Measurements from ENCODE around the gene PMEPA1.

The PMEPA1 gene

DNA sequence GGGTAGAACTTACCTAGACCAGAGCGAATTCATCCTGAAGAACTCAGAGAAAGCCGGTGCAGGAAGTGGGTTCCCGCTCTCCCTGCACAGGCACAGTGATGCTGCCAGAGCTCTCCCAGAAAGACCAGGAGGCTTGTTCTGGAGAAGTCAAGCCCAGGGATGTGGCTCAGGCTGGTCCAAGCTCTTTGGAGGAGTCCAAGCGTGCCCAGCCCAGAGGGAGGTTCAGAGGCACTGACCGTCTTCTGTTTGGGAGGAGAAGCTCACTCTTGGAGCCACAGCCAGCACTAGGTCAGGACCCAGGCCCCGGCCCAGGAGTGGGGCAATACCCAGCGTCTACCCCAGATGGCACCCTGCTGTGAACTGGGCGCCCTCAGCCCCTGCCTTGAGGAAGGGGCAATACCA lies 1.5 kb upstream of the PMEPA1 start:
- DNase-seq = no peak

DNA sequence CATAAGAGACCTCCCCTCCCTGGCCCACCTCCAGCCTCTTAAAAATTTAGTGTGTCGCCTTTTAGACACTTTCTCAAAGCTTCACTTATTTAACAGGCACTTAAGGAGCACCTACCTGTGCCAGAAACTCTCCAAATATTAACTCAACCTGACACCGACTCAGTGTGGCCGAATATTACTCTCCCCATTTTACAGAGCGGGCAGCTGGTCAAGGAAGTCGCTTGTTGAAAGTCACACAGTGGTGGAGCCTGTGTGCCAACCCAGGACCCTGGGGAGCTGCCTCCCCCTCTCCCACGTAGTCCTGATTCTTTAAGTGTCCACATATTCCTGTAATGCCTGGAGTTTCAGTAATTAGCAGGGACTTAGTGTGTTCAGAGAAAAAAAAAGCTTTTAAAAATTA lies 1.0 kb upstream of the PMEPA1 start:
- no peak for DNase-seq

DNA sequence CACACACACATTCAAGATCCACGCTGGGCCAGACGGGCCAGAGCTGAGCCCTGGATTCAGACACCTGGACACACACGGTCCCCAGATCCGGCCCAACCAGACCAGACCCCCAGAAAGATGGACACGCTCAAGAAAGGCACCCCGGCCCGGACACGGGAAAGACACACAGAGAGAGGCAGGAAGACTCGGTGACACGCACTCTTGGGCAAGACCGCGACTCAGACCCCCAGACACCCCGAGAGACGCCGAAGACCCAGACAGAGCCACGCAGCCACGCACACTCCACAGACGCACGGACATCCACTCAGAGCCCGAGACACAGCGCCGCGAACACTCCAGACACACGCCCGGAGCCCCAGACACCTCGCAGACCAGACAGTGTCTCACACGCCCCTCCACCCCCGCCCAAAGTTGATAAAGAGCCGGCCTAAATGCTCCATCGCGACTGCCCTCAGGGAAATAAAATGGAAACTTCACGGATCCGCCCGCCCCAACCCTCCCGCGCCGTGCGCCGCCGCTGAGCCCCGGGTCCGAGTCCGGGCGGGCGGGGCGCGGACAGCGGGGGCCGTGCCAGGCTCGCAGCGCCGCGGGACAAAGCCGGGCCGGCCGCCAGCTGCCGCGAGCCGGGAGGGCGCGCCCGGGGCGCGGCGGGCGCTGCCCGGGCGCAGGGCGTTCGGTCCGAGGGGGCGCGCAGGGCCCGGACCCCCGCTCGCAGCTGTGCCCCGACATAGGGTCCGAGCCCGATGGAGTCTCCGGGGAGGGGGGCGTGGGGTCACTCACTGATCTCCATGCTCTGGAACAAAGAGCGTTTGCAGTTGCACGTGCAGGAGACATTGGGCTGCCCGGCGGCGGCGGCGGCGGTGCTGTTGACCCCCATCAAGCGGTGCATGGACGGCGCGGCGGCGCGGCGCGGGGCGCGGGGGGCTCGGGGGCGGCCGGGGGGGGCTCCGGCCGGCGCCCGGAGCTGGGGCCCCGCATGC lies 831 bp downstream of the PMEPA1 start:
- peak; percentile 48 for DNase-seq

DNA sequence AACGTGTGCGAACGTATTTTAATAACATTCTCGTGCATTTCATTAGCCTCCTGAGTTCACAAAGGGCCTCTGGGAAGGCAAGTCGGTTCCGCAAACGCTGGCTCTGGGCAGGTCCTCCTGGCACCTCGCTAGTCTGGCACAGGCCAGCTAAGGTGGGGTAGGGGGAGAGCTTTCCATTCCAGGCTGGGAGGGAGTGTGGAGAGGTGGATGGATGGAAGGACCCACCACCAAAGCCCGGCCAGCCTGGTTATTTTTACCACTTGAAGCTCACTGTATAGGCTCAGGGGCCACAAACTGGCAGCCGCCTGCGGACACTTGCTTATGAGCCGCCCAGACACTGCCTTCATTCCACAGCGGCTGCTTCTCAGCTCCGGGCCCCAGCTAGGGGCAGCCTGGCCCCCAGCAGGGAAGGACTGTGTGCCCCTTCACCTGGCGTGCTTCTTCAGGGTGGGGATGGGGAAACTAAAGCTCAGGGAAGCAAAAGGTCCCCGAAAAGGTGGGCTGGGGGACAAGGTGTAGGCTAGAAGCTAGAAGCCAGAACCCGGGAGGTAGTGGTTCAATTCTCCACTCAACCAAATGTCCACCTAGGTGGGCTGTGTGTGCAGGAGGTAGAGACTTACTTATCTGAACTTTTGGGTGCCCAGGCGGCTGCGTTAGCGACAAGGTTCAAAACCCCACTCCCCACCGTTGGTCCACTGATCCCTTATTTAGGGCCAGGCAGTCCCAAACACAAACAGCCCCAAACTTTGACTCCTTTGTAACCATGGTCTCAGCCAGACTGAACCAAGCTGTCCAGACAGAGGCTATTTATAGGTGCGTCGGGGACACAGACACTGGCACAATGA lies 1.7 kb downstream of the PMEPA1 start:
- DNase-seq = no peak

DNA sequence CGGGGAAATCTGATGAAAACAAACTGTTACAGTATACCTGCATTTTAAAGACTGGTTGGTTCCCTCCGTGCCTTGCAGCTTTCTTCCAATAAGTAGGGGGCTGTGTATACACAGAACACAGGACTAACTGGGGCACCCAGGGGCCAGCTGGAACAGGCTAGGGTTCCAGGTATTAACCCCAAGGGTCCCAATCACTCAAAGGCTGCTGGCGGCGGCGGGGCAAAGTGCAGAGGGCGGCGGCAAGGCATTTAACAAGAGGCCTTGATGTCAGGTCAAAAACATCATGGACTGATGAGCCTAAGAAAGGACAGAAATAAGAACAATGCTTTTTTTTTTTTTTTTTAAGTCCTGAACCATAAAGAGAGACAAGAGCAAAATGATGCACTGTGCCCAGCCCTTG lies 2.5 kb downstream of the PMEPA1 start:
- no peak for DNase-seq

DNA sequence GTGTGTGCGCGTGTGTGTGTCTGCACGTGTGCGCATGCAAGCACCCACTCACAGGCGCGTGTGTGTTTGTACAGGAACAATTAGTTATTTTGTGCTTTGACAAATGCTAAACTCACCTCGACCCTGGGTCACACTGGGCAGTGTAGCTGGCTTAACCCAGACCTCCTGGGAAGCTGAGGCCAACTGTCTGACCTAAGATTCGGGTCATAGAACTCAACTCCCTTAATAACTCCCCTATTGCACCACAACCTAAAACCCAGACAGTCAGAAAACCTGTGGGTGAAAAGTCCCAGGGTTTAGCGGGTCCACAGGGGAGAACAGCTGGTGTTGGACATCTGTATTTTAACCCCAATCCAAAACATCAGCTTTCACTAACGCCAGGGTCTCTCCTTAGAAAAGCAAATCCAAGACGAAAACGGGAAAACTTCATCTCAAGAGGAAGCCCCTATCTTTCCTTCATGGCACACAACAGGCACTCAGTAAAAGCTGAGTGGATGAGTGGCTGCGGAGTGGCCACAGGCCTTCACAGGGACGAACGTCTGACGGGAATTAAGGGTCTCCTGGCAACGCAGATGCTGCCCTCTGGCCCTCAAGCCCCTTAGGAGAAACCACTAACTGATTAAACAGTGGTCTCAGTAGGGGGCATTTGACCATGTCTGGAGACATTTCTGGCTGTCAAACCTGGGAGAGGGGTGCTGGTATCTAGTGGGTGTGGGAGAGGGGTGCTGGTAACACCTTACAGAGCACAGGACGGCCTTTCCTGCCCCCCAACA lies 4.5 kb downstream of the PMEPA1 start:
- no peak for DNase-seq

DNA sequence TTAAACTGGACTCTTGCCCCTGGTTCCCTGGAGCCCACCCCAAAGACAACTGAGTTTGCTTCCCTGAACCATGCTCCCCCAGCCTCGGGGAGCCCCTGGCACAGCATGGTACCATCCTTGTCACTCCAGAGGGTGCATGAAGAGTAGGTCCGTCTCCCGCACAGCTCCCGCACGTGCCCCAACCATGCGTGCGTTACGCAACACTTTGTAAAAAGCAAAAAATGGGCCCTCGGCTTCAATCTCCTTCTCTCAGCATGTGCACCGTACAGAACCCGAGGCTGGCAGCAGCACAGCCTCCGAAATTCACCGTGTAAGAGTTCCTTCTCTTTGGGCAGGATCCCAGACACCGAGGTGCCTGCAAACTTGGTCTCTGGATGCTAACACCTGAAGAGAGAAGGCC lies 5.6 kb downstream of the PMEPA1 start:
- no peak for DNase-seq

DNA sequence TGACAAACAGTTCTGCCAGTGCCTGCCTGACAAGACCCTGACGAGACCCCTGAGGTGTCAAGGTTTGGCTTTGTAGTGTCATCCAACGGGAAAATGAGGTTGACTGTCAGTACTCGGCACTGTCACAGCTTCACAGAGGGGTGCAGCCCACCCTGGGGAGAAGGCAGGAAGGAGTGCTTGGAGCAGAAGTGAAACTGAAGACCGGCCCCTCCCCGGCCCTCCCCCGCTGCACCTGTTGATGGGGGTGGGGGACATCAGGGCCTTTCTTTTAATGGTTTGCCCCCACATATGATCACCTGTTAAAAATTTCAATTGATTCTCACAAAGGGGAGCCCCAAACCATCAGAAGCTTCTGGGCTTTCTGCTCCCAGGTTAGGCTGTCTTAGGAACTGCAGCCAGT lies 6.8 kb downstream of the PMEPA1 start:
- peak; percentile 62 for DNase-seq

DNA sequence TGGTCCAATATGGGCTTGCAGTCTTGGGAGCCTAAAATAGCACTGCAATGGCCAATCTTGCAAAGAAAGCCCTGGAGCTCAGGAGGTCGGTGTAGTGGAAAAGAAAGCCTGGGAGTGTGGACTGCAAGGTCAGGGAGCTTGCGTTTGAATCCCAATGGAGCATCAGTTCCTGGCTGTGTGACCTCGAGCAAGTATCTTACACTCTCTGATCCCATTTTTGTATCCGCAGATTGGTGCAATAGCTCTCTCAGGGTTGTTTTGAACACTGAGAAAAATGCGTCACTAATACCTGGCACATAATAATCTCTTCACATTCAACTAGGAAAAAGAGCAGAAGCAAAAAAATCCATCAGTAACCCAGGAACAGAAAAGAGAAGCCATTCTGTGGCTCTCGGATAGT lies 7.3 kb downstream of the PMEPA1 start:
- DNase-seq = no peak

DNA sequence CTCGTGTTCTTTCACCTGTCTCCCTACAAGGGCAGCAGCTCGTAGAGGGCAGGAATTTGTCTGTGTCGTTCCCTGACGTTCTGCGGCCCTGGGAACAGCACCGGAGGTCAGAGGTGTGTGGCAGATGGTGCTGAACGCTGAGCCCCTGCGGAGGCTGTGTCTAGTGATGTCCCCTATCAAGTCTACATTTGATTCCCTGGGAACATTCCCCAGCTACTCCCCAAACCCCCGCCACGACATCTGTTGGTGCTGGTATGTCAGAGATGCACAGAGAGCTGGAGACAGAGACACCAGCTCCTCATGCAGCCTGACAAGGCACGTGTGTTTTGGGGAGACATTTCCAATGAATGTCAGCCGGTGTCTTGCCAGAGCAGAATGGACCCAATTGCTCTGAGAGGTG lies 7.7 kb downstream of the PMEPA1 start:
- DNase-seq = no peak

DNA sequence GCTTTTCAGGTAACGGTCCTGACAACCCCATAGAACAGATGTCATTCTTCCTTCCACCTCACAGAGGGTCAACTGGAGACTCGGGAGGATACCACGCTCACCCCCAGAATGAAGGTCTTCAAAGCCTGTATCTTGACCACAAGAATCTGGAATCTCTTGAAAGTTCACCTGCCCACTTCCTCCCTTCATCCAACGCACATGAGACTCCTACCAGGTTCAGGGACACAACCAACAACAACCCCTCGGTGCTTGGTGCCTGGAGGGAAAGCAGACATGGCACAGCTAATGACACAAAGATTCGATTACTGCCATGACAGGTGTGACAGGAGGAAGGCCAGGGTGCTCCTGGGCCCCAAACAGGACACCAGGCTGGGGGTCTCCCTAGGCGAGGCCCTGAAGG lies 8.2 kb downstream of the PMEPA1 start:
- no peak for DNase-seq

DNA sequence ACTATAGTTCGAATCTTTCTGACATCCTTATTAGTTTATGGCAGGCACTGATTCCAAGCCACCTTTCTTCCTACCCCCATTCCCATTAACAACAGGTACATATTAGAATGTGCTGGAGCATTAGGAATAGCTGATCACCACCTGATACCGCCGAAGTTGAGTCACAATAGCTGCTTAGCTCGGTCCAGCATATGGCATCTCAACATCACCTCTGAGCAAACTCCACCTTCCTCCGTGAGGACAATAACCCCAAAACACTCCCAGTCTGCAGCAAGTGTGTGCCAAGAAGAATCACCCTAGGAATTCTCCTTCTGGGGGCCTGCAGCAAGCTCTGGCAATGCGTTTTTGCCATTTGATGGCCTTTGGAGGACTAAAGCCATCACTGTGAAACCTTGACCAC lies 8.7 kb downstream of the PMEPA1 start:
- DNase-seq = no peak

DNA sequence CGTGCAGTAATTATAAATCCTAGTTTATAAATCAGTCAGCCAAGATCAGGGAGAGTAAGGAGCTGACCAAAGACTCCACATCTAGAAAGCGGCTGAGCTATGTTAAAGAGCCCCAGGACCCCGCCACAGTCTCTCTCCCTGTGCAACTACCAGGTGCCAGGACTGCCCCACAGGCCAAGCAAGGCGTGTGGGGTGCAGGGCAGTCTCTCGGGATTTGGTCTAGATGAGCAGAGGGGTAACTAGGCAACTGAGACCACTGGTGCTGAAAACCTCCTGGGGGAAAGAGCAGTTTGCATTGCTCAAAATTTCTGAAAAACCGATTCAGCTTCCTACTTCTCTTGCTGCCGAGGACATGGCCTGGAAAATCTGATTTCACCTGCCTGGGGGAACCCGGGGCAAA lies 10.4 kb downstream of the PMEPA1 start:
- peak; percentile 48 for DNase-seq

DNA sequence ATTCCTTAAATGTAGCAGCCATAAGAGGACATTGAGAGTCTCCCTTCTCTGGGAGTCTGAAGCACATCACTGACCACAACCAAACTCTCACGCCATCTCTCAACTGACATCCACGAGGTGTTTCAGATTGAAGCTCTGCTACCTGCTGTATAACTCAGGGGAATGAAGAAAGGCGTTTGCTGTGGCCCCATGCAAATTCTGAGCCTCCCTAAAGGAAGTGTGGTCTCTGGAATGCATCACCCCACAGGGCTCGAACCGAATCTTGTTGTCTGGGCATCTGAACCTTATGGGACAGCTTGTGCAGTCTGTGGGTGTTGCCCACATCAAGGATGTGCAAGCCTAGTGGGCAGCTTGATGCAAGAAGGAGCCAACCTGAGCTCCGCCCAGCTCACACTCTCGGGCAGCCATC lies 10.9 kb downstream of the PMEPA1 start:
- DNase-seq = no peak

DNA sequence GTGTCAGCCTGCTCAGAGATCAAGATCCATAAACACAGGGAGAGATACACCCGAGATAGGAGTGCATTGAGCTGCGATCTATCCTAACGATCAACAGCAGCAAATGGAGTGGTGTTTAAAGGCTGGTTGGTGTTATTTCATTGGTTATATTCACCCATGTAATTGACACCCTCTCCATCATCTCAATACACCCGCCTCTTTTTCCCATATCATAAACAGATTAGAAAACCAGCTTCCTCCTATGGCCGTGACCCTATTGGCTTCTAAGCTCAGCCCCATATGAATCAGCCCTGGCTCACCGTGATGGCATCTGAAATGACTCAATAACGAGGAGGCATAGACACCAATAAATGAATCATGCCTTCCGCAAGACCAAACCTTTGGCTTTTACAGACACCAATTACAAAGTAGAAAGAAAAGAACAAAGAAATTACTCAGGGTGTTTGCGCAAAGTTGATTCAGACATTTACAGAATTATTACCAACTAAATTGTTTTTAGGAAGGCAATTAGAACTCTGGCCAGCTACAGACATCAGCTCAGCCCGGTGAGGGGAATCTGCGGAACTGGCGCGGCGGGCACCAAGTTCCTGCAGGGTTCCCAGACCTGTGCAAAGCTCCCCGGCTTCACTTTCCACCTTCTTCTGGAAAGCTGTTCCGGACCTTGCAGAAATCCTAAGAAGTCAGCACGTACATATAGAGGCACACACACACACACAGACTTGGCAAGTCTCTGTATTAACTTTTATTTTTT lies 11.5 kb downstream of the PMEPA1 start:
- DNase-seq = no peak

DNA sequence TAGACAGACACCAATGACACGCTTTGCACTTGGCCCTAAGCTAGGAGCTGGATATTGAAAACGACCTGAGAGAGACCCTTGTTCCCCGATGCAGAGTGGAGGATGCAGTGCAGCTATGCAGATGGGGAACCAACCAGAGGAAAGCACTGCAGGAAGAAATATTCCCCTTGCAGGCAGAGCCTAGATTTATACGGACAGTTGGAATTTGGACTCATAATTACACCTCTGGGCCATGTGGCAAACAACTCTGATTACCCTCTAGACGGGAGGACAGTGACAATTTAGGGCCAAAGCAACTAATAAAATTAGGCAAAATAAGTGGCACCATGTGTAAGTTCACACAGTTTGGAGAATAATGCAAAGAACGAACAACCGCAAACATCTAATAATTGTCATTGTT lies 12.3 kb downstream of the PMEPA1 start:
- no peak for DNase-seq

DNA sequence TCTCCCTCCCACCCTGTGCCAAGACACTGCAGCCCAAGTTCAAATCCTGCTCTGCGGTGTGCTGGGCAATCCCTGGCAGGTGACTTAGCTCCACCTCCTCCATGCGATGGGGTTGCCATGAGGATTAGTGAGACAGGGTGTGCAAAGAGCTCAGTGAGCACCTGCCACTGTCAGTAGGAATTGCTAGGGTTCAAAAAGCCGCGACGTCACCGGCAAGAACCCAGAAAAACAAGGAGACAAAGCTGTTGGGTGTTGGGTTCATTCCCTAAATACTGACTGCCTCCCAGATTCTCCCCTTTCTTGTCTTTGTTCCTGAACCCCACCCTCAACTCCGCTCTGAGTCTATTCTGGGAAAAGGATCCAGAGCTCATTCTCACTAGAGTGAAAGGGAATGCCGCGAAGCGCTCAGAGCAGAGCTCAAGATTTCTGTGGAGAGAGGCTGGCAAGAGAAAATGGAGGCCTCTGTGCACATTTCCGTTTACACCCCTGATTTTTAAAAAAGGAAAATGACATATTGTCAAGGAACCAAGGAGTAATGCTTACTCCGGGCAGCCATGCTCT lies 13.3 kb downstream of the PMEPA1 start:
- DNase-seq = no peak

DNA sequence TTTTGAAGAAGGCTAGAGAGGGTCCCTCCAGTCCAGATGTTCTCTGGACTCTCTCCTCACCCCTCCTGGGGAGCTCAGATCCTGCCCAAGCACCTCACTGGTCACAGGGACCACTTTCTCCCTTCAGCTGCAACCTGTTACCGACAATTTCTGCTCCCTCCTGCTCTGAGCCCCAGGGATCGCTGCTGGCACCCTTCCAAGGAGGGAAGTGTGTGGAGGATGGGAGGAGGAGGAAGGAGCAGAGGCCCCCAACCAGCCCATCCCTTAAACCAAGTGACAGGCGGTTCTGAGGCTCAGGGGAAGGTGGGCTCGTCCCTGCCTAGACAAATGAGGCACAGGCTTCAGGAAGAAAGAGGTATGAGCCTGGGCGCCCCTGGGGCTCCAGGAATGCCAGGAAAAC lies 13.9 kb downstream of the PMEPA1 start:
- no peak for DNase-seq

DNA sequence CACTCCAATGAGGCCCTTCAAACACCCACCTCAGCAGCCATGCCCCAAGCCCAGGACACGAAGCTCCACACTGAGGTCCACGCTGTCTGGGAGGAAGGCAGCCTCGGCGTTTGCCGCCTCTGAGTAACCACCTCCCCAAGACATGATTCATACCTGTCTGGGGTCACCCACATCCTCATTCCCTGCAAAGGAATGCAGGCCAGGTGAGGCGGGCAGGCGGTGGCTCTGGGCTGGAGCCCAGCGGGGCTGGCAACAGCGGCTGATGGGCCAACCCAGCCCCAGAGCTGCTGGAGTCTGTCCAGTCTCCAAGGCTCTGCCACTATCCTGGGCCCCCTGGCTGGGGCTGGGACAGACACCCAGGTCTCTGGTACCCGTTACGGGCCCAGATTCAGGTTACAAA lies 14.8 kb downstream of the PMEPA1 start:
- DNase-seq = no peak

DNA sequence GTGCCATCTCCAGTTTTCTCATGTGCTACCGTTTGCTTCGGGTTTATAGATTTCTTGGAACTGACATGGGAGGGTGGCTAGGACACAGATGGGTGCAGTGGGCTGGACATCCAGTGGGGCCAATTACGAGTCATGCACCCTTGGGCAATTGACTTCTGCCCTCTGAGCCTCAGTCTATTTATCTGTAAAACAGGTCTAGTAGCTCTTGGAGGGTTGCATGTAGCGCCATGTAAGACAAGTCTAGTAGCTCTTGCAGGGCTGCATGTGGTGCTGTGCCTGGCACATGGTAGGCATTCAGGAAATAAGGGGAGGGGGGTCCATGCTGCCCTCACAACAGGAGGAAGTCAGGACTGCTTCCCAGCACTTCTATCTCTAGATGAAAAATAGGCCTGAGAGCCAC lies 15.3 kb downstream of the PMEPA1 start:
- no peak for DNase-seq

DNA sequence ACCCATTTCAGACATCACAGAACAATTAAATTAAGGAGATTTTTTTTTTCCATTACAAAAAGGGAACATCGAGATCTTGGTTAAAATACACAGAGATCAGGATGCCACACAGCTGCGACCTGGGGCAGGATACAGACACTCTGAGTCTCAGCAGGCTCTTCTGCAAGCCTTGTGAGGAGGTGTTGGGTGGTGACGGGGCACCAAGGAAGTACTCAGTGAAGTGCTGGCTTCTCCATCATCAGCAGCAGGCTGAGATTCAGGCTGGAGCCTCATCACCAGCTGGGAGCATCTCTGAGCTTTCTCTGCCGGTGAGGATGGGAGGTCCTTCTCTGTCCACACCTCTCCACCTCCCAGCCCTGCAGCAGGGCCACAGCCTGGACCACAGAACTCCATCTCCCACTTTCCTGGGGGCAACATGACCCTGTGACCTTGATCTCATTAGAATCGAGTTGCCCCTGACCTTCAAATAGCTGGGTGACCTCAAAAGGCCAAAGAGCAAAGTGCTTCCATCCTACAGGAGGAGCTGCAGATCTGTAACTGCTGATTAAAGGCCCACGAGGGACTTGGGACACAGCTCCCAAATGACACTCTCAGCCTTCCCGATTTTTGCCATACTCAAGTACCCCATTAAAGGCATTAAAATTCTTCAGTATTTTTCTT lies 16.0 kb downstream of the PMEPA1 start:
- no peak for DNase-seq
